ENCODE measurements around the gene DNAJC27.

DNAJC27 gene

DNA sequence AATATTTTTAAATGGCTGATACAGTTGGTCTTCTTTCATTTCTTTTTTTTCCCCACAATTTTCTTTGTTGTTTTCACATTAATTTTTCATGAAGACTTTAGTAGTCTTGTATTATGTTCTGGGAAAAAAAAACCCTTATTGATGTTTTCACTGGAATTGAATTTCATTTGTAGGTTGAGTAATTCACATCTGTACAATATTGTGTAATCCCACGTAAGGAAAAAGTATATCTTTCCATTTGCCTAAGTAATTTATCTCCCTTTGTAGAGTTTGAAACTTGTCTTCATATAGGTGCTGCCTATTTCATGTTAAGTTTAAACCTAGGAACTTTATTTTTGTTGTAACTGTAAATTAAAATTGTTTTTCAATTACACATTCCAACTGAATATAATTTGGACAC lies 2.0 kb downstream of the DNAJC27 start:
- DNase-seq = no peak

DNA sequence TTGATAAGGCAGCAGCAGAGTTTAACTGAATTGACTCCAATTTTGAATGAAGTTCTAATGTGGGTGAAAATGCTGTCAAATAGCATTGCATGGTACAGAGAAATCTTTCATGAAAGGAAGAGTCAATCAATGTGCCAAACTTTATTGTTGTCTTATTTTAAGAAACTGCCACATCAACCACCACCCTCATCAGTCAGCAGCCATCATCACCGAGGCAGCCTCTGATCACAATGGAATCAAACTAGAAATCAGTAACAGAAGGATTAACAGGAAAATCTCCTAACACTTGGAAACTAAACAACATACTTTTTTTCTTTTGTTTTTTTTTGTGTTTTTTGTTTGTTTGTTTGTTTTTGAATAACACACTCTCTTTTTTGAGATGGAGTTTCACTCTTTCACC lies 9.9 kb downstream of the DNAJC27 start:
- DNase-seq = no peak

DNA sequence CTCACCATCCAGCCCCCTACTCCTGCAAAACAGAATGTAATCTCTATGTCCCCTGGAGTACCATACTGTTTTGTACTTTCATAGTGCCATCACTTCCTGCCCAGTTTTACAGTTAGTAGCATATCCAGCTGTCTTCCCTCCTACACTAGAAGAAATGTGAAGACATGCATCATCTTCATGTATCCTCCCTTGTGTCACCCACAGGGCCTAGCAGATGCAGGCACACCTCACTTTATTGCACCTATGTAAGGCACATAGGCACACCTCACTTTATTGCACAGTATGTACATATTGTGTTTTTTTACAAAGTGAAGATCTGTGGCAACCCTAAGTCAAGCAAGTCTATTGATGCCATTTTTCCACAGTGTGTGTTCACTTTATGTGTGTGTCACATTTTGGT lies 12.0 kb downstream of the DNAJC27 start:
- no peak for DNase-seq

DNA sequence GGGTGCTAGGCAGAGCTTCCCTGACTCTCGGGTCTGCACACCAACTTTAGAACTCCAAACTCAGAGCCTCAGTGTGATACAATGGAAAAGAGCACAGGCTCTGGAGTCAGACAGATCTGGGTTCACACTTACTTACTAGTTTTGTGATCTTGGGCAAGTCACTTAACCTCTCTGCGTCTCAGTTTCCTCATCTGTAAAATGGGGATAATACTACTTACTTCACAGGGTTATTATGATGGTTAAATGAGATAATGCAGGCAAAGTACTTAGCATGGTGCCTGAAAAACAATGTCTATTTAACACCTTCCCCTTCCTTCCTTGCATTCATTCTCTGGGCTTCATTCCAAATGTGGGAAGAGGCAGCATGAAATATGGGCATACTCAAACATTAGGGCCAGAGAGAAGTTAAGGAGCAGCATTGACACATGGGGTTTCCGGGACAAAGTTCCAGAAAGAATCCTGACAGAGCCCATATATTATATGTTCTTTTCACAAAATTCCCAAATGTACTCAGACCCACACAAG lies 13.3 kb downstream of the DNAJC27 start:
- no peak for DNase-seq

DNA sequence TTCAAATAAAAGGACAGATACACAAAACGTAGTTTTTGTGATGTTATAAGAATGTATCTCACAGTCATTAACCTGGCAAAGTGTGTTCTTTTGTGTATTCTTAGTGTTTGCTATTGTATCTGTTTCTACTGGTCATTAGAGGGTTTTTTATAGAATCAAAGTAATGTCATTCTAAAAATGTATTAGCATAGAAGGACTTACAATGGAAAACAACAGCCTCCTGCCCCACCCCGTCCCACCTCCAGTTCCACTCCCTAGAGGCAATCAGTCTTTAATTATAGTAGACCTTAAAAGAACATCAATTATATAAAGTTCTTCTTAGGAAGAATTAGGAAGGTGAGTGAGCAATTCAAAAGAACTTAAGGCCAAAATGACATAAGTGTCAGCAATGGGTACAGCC lies 13.8 kb downstream of the DNAJC27 start:
- no peak for DNase-seq

DNA sequence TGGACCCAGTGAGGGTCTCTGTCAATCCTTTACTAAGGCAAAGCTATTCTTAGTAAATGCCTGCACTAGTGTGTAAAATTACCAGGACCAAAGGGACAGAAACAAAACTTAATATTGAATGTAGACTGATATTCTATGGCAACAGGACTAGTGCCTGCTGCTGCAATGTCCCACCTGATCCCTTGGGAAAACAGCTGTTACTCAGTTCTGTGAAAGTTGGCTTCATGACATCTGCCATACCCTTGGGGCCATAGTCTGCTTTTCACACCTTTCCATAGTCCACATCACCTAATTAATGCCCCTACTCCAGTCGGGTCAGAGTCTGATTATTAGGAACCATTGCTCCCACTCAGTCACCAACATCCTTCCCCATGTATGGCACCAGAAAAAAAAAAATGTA lies 14.5 kb downstream of the DNAJC27 start:
- DNase-seq = no peak

DNA sequence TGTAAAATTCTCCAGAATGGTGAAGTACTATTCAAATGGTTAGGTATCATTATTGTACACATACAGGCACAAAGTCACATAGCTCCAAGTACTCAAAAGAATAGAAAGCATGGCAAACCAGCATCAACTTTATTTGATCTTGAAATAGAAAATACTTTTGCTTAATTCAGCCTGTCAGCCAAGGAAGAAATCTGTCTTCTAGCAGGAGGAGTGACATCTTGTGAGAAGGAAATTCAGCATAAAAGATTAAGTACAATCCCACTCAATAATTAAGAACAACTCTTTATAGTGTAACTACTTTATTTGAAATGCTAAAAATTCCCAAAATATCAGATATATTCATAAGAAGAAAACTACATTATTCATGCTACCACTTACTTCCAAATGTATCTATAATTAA lies 15.8 kb downstream of the DNAJC27 start:
- DNase-seq = no peak

DNA sequence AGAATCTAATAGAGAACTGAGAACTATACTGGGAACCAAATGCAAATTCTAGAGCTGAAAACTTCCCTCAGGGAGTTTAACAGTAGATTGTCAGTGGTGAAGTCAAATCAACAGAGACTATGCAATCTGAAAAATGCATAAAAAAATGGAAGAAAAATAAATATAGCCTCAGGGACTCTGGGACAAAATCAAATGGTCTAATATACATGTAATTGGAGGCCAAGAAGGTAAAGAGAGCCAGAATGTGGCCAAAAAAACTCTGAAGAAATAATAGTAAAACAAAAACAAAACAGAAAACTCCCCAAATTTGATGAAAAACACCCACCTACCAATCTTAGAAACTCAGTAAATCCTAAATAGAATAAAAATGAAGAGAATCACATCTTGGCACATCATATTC lies 16.5 kb downstream of the DNAJC27 start:
- no peak for DNase-seq

DNA sequence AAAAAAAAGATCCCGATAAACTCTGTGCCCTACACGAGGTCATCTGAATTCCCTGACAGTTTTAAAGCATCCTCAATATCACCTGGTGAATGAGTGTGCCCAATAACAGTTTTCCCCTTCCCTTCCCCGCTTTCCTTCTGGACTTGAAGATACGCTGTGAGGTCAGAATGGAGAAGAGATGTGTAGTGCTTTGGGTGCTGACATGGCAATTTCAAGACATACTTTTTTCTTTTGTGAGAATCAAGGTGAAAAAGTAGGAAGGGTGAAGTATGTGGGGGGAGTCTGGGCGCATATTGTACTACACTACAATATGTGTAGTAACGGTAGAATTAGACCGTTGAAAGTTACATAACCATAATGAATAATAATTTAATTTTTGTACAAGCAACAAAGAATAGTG lies 21.7 kb downstream of the DNAJC27 start:
- no peak for DNase-seq

DNA sequence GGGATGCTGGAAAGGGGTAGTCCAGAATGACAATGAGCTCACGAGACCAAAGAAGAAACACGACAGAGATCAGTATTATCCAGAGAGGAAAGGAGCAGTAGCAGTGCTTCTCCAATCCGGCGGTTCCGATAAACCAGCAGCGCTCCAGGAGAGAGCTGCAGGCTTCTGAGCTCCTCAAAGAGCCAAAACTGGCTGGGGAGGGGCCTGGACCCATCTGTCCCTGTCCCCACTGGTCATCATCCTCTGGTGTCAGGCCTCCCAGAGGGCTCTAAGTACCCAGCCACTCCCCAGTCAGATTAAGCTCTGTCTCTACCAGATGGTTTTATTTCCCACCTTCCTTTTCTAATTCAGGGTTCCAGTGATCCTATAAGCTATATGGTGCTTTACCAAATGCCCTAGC lies 23.2 kb downstream of the DNAJC27 start:
- DNase-seq = no peak

DNA sequence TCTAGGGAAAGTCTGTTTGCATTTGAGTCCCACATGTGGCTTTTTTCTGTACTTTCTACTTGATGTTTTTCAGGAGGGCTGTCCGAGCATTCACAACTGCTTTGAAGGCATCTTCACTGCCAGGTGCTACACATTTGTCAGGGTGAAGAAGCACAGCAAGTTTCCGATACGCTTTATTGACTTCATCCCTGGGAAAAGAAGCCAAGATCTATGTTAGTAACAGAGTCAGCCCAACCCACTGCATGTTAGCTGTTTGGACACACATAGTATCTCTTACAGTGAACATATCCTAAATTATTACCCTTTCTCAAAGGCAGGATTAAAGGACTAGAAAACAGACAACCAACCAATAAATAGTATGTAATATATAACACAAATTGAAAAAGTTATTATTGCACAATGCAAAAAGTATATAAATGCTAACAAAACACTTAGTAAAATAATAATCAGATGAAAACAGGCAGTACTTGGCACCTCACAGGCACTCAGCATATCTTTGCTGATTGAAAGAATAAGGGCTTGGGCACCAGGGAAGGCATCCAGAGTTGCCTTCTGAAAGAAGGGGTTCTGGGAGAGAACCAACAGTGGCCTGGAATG lies 24.1 kb downstream of the DNAJC27 start:
- no peak for DNase-seq

DNA sequence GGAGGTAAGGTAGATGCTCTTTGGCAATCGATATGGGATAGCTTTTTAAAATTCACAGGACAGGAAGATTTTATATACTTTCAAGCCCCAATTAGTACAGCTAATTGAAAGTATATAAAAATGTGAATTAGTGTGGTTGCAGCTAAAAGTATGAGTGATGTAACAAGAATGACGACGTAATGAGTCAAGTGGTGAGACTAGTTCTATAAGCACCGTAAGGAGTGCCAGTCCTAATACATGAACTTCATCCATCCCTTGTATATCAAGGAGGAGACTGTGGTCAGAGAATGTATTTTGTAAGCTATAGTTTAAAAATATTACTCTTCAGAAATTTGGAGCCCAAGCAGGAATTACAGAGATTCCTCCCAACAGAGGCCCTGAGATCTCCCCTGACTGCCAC lies 25.8 kb downstream of the DNAJC27 start:
- DNase-seq = no peak

DNA sequence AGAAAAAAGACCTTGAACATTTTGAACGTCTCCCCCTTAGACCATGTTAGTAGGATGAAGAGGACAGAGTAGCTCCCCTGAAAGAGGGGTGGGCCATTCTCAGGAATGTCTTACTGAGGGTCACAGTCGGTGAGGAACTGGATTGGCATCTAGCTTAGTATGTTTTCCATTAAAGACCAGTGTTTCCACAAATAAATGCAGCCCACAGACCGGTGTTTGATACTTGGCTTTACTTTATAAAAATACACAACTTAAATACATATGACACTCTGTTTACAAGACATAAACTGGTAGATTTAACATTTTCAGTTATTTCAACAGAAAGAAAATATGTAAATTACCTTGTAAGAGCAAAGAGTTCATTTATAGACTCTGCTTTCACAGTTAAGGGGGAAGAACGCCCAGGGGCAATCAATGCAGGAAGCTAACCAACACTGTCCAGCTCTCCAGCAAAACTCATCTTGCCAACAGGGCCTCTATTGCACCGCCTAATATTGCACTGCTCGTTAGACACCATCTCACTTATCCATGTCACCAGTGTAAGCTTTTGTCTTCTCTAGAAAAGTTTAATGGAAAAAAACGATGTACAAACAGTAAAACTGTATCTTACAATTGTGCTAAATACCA lies 28.2 kb downstream of the DNAJC27 start:
- no peak for DNase-seq

DNA sequence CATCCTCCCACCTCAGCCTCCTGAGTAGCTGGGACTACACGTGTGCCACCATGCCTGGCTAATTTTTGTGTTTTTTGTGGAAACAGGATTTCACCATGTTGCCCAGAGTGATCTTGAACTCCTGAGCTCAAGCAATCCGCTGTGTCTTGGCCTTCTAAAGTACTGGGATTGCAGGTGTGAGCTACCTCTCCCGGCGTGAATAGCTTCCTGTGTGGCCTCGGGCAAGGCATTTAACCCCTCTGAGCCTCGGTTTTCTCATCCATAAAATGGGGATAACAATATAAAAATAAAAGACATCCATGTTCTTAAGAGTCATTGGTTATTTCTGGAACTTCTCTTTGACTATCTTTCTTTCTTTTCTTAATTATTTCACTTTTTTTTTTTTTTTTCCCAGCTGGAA lies 32.4 kb downstream of the DNAJC27 start:
- no peak for DNase-seq

DNA sequence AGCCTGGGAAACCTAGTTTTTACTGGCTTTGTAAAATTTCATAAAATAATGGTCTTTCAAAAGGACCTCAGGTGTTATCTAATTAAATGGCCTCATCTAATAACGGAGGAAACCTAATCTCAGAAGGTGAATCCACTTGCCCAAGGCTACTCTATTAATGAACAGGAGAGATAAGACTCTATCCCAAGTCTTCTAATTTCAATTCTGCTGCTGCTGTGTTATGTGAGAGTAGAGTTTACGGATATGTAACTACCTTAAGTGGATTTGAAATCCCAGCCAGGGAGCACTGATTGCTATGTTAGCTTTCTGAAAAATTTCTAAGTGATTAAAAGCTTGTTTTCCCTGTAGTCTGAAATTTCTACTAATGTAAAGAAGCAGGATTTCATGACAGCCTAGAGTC lies 34.5 kb downstream of the DNAJC27 start:
- no peak for DNase-seq

DNA sequence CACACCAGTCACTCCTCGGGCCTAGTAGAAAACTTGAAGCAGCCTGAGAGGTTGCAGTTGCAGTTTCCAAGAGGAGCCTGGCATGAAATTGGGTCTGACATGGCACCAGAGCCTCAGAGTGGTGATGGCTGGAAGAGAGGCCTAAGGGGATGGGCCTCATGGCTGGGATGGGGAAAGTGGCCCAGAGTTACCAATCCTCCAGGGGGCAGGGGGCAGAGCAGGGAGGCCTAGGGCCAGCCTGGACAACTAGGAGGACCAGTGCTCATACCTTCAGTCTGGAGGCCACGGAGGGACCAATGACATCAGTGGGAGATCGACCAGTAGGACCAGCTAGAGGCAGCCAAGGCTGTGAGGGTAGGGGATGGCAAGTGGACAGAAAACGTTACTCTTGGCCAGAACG lies 36.6 kb downstream of the DNAJC27 start:
- DNase-seq = no peak

DNA sequence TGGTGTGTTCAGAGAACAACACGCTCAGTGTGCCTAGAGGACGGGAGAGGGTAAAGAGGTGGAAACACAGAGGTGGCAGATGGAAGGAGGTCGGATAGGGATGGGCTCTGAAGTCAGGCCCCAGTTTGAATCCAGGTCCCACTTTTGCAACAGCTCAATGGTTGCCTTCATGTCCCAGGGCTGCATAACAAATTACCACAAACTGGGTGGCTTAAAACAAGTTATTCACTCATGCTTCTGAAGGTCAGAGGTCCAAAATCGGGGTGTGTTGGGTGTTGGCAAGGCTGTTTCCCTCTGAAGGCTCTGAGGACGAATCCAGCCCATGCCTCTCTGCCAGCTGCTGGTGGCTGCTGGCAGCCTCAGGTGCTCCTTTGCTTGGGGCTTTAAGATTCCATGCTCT lies 39.0 kb downstream of the DNAJC27 start:
- DNase-seq = no peak

DNA sequence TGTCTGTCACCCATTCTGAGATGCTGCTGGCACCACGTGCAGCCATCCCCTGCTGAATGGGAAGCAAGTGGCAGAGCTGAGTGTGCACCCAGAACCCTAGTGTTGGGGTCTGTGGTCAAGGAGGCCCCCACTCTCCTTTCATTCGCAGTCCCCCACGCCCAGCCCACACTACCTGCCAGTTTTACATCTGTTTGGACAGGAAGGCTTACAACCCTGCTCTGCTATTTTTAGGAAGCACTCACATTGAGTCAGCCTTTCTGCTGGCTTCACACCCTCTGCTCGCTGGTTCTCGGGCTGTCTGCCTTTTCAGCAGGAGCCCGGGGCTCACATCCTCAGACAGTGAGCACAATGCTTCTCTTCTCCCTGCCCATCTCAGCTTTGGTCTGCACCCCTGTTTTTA lies 41.0 kb downstream of the DNAJC27 start:
- DNase-seq = no peak

DNA sequence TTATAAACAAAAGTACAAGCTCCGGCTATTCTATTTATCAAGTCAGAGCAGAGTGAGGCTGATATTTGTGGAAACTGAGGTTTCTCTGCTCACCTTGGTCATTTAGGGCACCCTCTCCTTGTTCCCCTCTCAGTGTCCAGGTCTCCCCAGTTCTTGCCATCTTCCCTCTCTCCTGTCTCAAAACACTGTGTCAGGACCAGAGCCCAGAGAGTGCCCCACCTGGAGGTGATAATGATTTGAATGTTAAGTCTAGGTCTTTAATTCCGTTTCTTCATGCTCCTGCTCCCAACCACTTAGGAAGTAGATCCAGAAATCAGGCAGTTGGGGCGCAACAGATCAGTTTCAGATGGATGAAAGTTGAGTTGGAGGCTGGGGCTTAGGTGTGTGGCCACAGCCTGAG lies 42.5 kb downstream of the DNAJC27 start:
- DNase-seq = no peak

DNA sequence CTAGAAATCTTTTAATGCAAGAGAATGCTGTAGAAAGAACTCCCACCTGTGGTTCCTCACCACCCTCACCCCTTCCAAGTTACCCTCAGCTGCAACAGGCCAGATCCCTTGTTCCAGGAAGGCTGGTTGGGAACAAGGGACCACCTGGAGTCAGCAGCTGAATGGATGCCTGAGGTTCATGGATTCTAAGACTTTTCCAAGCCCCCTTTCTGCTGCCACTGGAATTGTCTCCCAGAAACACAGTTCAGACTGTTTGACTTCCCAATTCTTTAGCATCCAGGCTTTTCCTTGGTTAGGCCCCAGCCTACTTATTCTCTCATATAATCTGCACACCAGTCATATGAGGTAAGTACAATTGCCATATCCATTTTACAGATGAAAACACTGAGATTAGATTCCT lies 43.7 kb downstream of the DNAJC27 start:
- DNase-seq = no peak

DNA sequence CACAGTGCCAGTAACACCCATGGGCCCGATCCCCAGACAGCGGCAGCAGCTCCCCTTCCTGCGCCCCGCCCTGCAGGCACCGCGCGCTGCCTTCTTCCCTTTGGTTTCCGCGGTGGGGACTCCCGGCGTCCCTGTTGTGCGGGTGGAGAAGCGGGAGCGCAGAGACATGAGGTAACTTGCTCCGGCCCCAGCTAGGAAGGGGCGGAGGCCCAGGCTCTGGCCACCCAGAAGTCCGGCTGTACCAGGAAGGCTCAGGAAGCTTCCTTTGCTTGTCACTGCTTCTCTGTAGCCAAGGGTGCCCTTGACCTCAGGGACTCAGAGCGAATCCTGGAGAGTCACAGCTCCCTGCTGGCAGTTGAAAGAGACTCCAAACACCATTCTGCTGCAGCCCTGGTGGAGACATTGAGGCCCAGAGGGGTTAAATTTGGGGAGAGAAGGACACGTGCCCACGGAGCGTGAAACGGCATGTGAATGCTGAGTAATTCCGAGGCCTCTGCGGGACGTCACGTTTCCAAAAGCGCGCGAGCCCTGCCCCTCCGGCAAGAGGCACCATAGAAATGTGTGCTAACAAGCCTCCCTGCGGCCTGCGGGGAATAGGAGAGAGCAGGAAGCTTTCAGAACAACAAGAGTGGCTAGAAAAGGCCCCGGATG lies 45.0 kb downstream of the DNAJC27 start:
- no peak for DNase-seq

DNA sequence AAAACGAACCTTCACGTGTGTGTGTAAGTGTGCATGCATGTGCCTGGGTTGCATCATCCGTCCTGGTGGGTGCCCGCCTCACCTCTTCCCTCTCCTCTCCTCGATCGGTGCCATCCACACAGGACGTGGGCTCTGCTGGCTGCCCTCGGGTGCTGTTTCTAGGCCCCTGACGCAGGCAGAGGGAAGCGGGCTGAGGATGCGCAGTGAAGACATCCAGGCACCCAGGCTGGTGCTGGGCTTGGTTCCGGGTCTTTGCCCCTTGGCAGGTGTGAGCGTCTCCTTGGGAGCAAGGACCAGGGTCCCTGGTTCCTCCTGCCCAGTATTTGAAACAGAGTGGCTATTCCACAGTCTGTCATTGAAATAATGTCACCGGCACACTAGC lies 45.5 kb downstream of the DNAJC27 start:
- DNase-seq = no peak

DNA sequence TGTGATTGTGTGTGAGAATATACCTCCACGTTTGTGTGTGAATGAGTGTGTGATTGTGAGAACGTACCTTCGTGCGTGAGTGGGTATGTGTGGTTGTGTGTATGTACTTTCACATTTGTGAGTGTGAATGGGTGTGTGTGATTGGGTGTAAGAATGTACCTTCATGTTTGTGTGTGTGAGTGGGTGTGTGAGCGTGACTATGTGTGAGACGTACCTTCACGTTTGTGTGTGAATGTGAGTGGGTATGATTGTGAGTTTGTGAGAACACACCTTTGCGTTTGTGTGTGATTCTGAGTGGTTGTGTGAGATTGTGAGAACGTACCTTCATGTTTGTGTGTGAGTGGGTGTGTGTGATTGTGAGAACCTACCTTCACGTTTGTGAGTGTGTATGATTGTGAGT lies 45.9 kb downstream of the DNAJC27 start:
- DNase-seq = no peak

DNA sequence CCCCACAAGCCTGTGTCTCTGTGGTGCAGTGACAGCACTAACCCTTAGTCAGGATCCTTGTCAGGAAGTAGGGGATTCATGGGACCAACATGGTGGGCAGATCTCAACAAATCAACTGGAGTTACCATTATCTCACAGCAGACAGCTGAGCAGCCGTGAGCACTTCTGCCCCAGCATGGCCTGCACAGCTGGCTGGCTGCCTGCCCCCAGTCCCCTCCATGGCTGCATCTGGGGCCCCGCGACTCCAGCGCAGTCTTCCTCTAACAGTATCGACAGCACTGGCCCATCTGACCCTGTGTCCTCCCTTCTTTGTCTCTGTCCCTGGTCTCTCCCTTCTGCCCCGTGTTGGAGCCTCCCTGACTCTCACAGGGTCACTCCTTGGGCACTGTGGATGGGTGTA lies 47.0 kb downstream of the DNAJC27 start:
- DNase-seq = no peak

DNA sequence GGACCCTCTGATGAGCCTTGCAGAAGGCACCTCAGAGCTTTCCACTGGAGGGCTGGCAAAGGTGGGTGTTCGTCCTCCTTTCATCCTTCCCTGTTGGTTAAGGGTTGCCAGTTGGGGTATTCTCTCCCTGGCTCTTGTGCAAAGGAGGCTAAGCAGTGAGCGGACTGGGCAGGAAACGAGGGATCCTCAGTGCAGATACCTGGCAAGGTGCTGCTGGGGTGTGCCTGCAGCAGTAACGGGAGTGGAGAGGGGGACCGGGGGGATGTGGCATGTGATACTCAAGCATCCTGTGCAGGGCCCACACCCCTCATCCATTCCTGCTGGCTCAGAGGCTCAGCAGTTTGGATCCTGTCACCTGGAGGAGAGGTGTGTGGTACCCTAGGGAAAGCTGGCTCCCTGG lies 47.5 kb downstream of the DNAJC27 start:
- DNase-seq = no peak

Measured in GOT3 (cell line).